Activated CD4-positive, alpha-beta T cell treated with anti-CD3 and anti-CD28 coated beads, Interleukin-2, amount 10 ng/mL, durations not matched to agents 7 days and 5 days (primary cell): ENCODE measurements around the gene UNC5B. TPM values are rescaled to one million over a fixed set of nuclear protein-coding genes. Genes with fewer than 3 reads are reported as not detected.

Experiments used
- CTCF ChIA-PET: fragments of 350-600 bp; sonication (Branson Sonifier 250); formaldehyde crosslinking; loops from one replicate; lab custom pipeline; 2021; ENCODE audit warnings: antibody characterized with exemption; lab: Charles Lee
- POLR2A ChIA-PET: fragments of 350-600 bp; sonication (Branson Sonifier 250); formaldehyde crosslinking; loops from one replicate; lab custom pipeline; 2021; ENCODE audit warnings: antibody characterized with exemption; lab: Charles Lee
- DNase-seq: peaks from one replicate; pipeline ENCODE4 v3.0.0-alpha.2; 2020
- H3K27ac Mint-ChIP-seq: one replicate; pipeline ENCODE4 v1.8.0; 2021; ENCODE audit warnings: mild to moderate bottlenecking, moderate library complexity, mixed read lengths
- H3K27me3 Mint-ChIP-seq: one replicate; pipeline ENCODE4 v1.8.0; 2021; ENCODE audit warnings: mixed read lengths
- H3K36me3 Mint-ChIP-seq: one replicate; pipeline ENCODE4 v1.8.0; 2021; ENCODE audit warnings: low read depth, mixed read lengths
- H3K4me1 Mint-ChIP-seq: one replicate; pipeline ENCODE4 v1.8.0; 2021; ENCODE audit warnings: mixed read lengths
- H3K4me3 Mint-ChIP-seq: one replicate; pipeline ENCODE4 v1.8.0; 2021; ENCODE audit warnings: mild to moderate bottlenecking, moderate library complexity, mixed read lengths
- H3K9me3 Mint-ChIP-seq: one replicate; pipeline ENCODE4 v1.8.0; 2021; ENCODE audit warnings: mixed read lengths
- total RNA-seq, 2 experiments: library from RNA; stranded (reverse); gene quantifications; one replicate each; pipeline ENCODE4 v1.2.3, GENCODE V29; 2021

UNC5B gene
- total RNA-seq, 2 experiments from 2014 or later = not detected

- no peak overlapping the region for H3K4me3 Mint-ChIP-seq
- ChIA-PET CTCF (interaction anchor here (0.6 to 2.9 kb wide), 3 partner anchors 14 to 69 kb away, joined by 4 to 6 read pairs (median 5); no protein-coding TSS in a partner anchor), POLR2A (no interaction called here)
- DNase-seq = no peak
- no peaks in the 10 kb centered on the region for H3K4me1 Mint-ChIP-seq
- H3K36me3 Mint-ChIP-seq = no peaks in the 10 kb centered on the region
- H3K9me3 Mint-ChIP-seq = no peaks in the 10 kb centered on the region
- no peaks in the 10 kb centered on the region for H3K27me3 Mint-ChIP-seq
- H3K27ac Mint-ChIP-seq = no peak overlapping the region
Observed at GRCh38 chr10:71334221-71334791, 121.9 kb downstream of the UNC5B start.

DNA sequence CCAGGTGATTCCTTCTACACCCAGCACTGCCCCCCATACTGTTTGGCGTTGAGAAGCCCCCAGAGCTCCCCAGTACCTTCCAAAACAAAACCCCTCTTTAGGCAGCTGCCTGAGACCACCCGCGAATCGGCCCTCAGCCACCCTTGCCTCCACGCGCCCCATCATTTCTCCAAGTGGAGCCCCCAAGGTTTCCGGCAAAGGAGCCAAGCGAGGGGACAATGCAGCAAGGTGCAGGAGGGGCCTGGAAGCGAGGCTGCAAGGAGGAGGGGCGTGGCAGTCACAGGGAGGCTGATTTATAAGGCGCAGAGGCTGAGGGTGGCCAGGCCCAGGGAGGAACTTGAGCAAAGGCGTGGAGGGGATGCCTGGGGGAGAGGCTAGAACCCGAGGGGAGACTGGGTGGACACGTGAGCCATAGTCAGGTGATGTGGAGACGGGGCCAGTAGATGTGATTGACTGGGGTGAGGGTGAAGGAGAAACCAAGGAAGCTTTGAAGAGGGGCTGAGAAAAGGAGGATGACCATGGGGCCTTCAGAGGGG, 122.9 kb downstream of the UNC5B start:
- no peaks in the 10 kb centered on the region for H3K4me1 Mint-ChIP-seq
- CTCF ChIA-PET = interaction anchor here (0.6 to 2.9 kb wide), 4 partner anchors 15 to 70 kb away, joined by 3 to 6 read pairs (median 4); no protein-coding TSS in a partner anchor
- no peaks in the 10 kb centered on the region for H3K9me3 Mint-ChIP-seq
- POLR2A ChIA-PET = no interaction called here
- H3K27ac Mint-ChIP-seq = no peak overlapping the region
- no peaks in the 10 kb centered on the region for H3K36me3 Mint-ChIP-seq
- H3K4me3 Mint-ChIP-seq = no peak overlapping the region
- H3K27me3 Mint-ChIP-seq = no peaks in the 10 kb centered on the region
- DNase-seq = no peak

- no peaks in the 10 kb centered on the region for H3K27me3 Mint-ChIP-seq
- no peaks in the 10 kb centered on the region for H3K4me1 Mint-ChIP-seq
- H3K36me3 Mint-ChIP-seq = no peaks in the 10 kb centered on the region
- DNase-seq = no peak
- no peaks in the 10 kb centered on the region for H3K9me3 Mint-ChIP-seq
- CTCF ChIA-PET = interaction anchor here (1.0 kb wide), 1 partner anchor 378 kb away, joined by 3 read pairs; no protein-coding TSS in a partner anchor
- POLR2A ChIA-PET = no interaction called here
- no peak overlapping the region for H3K27ac Mint-ChIP-seq
- no peak overlapping the region for H3K4me3 Mint-ChIP-seq
Observed at GRCh38 chr10:71336632-71337031, 124.3 kb downstream of the UNC5B start.

- Mint-ChIP-seq H3K4me1 (no peaks in the 10 kb centered on the region), H3K4me3 (no peak overlapping the region), H3K9me3 (no peaks in the 10 kb centered on the region), H3K27me3 (no peaks in the 10 kb centered on the region), H3K27ac (no peak overlapping the region), H3K36me3 (no peaks in the 10 kb centered on the region)
- ChIA-PET CTCF (interaction anchor here (1.0 kb wide), 2 partner anchors 32 to 377 kb away, joined by 3 read pairs; no protein-coding TSS in a partner anchor), POLR2A (no interaction called here)
- no peak for DNase-seq
Observed at GRCh38 chr10:71337219-71337701, 124.9 kb downstream of the UNC5B start.

GRCh38 chr10:71338728-71339495, 126.5 kb downstream of the UNC5B start:
- Mint-ChIP-seq H3K27ac (no peak overlapping the region), H3K4me3 (no peak overlapping the region), H3K27me3 (no peaks in the 10 kb centered on the region), H3K4me1 (no peaks in the 10 kb centered on the region), H3K9me3 (no peaks in the 10 kb centered on the region), H3K36me3 (no peaks in the 10 kb centered on the region)
- CTCF ChIA-PET = interaction anchor here (0.6 to 1.0 kb wide), 3 partner anchors 11 to 1517 kb away, joined by 3 to 5 read pairs (median 3); no protein-coding TSS in a partner anchor
- no peak for DNase-seq
- POLR2A ChIA-PET = no interaction called here

GRCh38 chr10:71339796-71340589, 127.6 kb downstream of the UNC5B start:
- CTCF ChIA-PET = interaction anchor here (1.0 to 1.1 kb wide), 3 partner anchors 27 to 230 kb away, joined by 3 to 4 read pairs (median 3); no protein-coding TSS in a partner anchor
- Mint-ChIP-seq H3K27me3 (no peaks in the 10 kb centered on the region), H3K9me3 (no peaks in the 10 kb centered on the region), H3K27ac (no peak overlapping the region), H3K4me1 (no peaks in the 10 kb centered on the region), H3K36me3 (no peaks in the 10 kb centered on the region), H3K4me3 (no peak overlapping the region)
- DNase-seq = no peak
- POLR2A ChIA-PET = interaction anchor here (0.6 kb wide), 1 partner anchor 182 kb away, joined by 4 read pairs; no protein-coding TSS in a partner anchor

DNA sequence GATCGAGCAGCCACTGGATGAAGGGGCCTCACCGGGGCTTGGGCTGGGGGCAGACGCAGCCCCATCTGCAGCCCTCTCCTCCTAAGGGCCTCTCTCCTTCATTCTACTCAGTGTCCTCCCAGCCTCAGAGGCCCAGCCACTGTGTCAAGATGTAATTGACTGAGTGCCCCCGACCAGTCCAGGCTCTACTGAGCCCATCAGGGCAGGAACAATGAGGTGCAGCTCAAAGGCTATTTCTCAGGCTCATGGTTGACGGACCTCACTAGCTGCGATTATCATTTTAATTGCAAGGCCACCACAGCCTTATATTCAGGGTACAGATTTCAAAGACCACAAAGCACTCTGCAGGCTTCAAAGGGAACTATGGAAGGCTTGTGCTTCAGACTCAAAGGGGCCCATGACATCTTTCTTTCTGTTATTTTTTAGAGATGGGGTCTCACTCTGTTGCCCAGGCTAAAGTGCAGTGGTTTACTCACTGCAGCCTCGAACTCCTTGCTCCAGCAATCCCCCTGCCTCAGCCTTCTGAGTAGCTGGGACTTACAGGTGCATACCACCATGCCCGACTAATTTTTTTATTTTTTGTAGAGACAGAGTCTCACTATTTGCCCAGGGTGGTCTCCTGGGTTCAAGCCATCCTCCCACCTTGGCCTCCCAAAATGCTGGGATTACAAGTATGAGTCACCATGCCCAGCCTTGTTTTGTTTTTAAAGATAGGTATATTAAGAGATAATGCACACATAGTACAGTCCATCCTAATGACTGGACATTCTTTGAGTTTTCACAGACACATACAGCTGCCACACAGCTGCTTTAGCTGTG, 130.4 kb downstream of the UNC5B start:
- Mint-ChIP-seq H3K36me3 (no peaks in the 10 kb centered on the region), H3K9me3 (no peaks in the 10 kb centered on the region), H3K4me1 (no peaks in the 10 kb centered on the region), H3K27me3 (no peaks in the 10 kb centered on the region), H3K4me3 (no peak overlapping the region), H3K27ac (no peak overlapping the region)
- POLR2A ChIA-PET = no interaction called here
- CTCF ChIA-PET = interaction anchor here (1.4 kb wide), 1 partner anchor 18 kb away, joined by 3 read pairs; no protein-coding TSS in a partner anchor
- no peak for DNase-seq

- Mint-ChIP-seq H3K27me3 (no peaks in the 10 kb centered on the region), H3K4me3 (no peak overlapping the region), H3K9me3 (no peaks in the 10 kb centered on the region), H3K27ac (no peak overlapping the region), H3K4me1 (no peaks in the 10 kb centered on the region), H3K36me3 (no peaks in the 10 kb centered on the region)
- POLR2A ChIA-PET = no interaction called here
- CTCF ChIA-PET = interaction anchor here (1.6 to 1.7 kb wide), 2 partner anchors 12 to 20 kb away, joined by 3 to 5 read pairs; no protein-coding TSS in a partner anchor
- DNase-seq = no peak
Observed at GRCh38 chr10:71343392-71343773, 131.0 kb downstream of the UNC5B start.

GRCh38 chr10:71344154-71344925, 132.0 kb downstream of the UNC5B start:
- Mint-ChIP-seq H3K4me1 (no peaks in the 10 kb centered on the region), H3K9me3 (no peaks in the 10 kb centered on the region), H3K27me3 (no peaks in the 10 kb centered on the region), H3K4me3 (no peak overlapping the region), H3K36me3 (no peaks in the 10 kb centered on the region), H3K27ac (no peak overlapping the region)
- no peak for DNase-seq
- POLR2A ChIA-PET = interaction anchor here (0.6 kb wide), 1 partner anchor 13 kb away, joined by 4 read pairs; no protein-coding TSS in a partner anchor
- CTCF ChIA-PET = interaction anchor here (1.0 to 1.7 kb wide), 3 partner anchors 9 to 19 kb away, joined by 3 to 5 read pairs (median 3); no protein-coding TSS in a partner anchor

DNA sequence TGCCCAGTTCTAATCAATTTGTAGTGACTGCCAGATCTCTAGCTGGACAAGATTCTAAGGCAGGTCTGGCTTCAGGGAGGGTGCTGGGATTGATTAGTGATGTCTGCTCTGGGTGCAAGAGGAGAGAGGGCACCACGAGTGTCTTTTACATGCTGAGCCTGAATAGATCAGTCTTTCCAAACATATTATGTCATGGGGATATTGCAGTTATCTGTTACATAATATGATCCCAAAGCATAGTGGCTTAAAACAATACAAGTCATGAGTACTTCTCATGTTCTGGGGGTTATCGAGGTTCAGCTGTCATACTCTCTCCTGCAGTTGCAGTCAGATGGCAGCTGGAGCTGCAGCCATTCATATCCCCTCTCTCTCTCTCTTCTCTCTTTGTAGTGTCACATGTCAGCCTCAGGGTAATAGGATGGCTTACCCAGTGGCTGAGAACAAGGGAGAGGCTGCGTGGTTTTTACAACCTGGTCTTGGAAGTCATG, 132.7 kb downstream of the UNC5B start:
- ChIA-PET POLR2A (no interaction called here), CTCF (interaction anchor here (1.0 to 1.7 kb wide), 3 partner anchors 8 to 19 kb away, joined by 3 to 5 read pairs (median 3); no protein-coding TSS in a partner anchor)
- Mint-ChIP-seq H3K36me3 (no peaks in the 10 kb centered on the region), H3K27me3 (no peaks in the 10 kb centered on the region), H3K4me1 (no peaks in the 10 kb centered on the region), H3K9me3 (no peaks in the 10 kb centered on the region), H3K4me3 (no peak overlapping the region), H3K27ac (no peak overlapping the region)
- no peak for DNase-seq

DNA sequence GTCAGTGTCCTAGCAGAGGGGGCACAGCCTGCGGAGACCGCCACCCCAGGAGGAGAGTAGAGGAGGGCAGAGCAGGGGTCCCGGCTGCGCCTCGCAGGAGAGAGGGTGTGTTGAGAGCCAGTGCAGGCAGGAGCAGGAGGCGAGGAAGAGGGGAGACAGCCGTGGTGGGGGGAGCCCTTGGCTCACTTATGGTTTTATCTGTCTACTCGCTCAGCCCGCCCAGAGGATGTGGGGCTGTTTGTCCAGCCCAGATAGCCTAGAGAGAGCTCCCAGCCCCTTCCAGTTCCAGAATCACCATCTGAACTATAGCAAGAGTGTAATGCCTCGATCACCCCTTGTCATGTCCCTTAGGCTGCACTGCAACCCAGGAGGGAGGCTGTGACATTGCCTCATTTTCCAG, 133.3 kb downstream of the UNC5B start:
- H3K9me3 Mint-ChIP-seq = no peaks in the 10 kb centered on the region
- H3K27ac Mint-ChIP-seq = no peak overlapping the region
- CTCF ChIA-PET = no interaction called here
- H3K36me3 Mint-ChIP-seq = no peaks in the 10 kb centered on the region
- no peaks in the 10 kb centered on the region for H3K27me3 Mint-ChIP-seq
- no peak overlapping the region for H3K4me3 Mint-ChIP-seq
- POLR2A ChIA-PET = no interaction called here
- no peak for DNase-seq
- no peaks in the 10 kb centered on the region for H3K4me1 Mint-ChIP-seq
